Measurements from ENCODE around the gene MDM4.

The MDM4 gene

GRCh38 chr1:204588826-204589225 is 72.6 kb downstream of the MDM4 start:
- H3K4me3 ChIP-seq (replicated peaks; ENCODE audit: low read depth, low read length): no peak overlapping the region
- no peak for DNase-seq (ENCODE audit: extremely low read depth, low read depth)
- TF ChIP-seq CTCF (IDR thresholded peaks at IDR 0.05; ENCODE audit: low read depth, low read length, missing control alignments): no peak

- TF ChIP-seq CTCF (IDR thresholded peaks at IDR 0.05; ENCODE audit: low read depth, low read length, missing control alignments): no peak
- DNase-seq (ENCODE audit: extremely low read depth, low read depth): no peak
- H3K4me3 ChIP-seq (replicated peaks; ENCODE audit: low read depth, low read length): no peak overlapping the region
These were observed 73.3 kb downstream of the MDM4 start for GRCh38 chr1:204589409-204590038.

GRCh38 chr1:204591473-204592090 is 75.4 kb downstream of the MDM4 start:
- no peak for DNase-seq (ENCODE audit: extremely low read depth, low read depth)
- no peak overlapping the region for H3K4me3 ChIP-seq (replicated peaks; ENCODE audit: low read depth, low read length)
- TF ChIP-seq CTCF (IDR thresholded peaks at IDR 0.05; ENCODE audit: low read depth, low read length, missing control alignments): no peak

- no peak for DNase-seq (ENCODE audit: extremely low read depth, low read depth)
- no peak for TF ChIP-seq CTCF (IDR thresholded peaks at IDR 0.05; ENCODE audit: low read depth, low read length, missing control alignments)
- H3K4me3 ChIP-seq (replicated peaks; ENCODE audit: low read depth, low read length): no peak overlapping the region
These were observed 76.2 kb downstream of the MDM4 start for GRCh38 chr1:204592246-204592948.

- H3K4me3 ChIP-seq (replicated peaks; ENCODE audit: low read depth, low read length): no peak overlapping the region
- DNase-seq (ENCODE audit: extremely low read depth, low read depth): no peak
- no peak for TF ChIP-seq CTCF (IDR thresholded peaks at IDR 0.05; ENCODE audit: low read depth, low read length, missing control alignments)
These were observed 82.2 kb downstream of the MDM4 start for GRCh38 chr1:204598319-204598969.

- no peak for TF ChIP-seq CTCF (IDR thresholded peaks at IDR 0.05; ENCODE audit: low read depth, low read length, missing control alignments)
- no peak overlapping the region for H3K4me3 ChIP-seq (replicated peaks; ENCODE audit: low read depth, low read length)
- no peak for DNase-seq (ENCODE audit: extremely low read depth, low read depth)
These were observed 82.9 kb downstream of the MDM4 start for GRCh38 chr1:204599098-204599497.
